IPS-11a (cell line): ENCODE measurements around the gene TFPI2.
A peak's percentile ranks its signal among the peaks of the same experiment; 100 is the strongest.

Experiments
- H3K4me3 ChIP-seq: one replicate; pipeline ENCODE4 v1.5.1; 2013; ENCODE audit warnings: low read depth, low read length, control low read depth

TFPI2 gene

DNA sequence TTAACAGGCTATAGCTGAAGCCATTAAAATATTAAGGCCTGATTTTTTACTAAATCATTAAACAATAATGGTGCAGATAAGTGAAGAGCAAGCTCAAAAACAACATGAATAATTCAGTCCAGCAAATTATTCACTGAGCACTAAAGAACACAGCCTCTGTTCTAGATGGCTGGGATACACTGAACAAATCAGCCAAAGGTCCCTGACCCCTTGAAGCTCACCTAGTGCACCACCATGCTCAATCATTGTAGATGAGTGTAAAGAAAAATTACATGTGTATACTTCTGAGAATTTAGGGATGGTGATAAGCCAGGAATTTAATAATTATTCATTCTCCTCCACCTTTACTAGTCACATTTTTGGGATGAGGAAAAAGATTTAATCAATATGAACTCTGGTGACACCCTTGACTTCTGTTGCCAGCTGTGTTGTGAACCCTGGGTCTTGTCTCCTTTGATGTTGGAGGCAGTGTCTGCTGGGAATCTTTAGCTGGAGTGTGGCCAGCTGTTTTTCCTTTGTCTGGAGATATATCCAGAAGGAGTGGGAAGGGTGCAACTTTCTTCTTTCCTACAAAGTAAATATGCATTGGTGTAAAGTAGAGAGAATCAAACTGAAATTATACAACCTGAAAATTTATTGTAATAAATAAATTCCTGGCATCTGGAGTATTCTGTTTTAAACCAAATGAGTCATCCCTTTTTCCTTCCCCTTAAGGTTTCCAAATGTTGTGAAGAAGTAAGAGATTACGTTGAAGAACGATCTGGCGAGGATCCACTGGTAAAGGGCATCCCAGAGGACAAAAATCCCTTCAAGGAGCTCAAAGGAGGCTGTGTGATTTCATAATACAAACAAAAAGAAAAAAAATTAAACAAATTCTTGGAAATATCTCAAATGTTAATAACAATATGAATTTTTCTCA lies 19.8 kb upstream of the TFPI2 start:
- H3K4me3 ChIP-seq: no peak overlapping the region

- H3K4me3 ChIP-seq: no peak within 1 kb of the TSS
Measured at GRCh38 chr7:93906267-93906666, 15.7 kb upstream of the TFPI2 start, which contains the start of gene GNGT1. TSS of gene GNGT1 (plus strand) at chr7:93906567. CDS start at chr7:93906747, 180 bp downstream.

DNA sequence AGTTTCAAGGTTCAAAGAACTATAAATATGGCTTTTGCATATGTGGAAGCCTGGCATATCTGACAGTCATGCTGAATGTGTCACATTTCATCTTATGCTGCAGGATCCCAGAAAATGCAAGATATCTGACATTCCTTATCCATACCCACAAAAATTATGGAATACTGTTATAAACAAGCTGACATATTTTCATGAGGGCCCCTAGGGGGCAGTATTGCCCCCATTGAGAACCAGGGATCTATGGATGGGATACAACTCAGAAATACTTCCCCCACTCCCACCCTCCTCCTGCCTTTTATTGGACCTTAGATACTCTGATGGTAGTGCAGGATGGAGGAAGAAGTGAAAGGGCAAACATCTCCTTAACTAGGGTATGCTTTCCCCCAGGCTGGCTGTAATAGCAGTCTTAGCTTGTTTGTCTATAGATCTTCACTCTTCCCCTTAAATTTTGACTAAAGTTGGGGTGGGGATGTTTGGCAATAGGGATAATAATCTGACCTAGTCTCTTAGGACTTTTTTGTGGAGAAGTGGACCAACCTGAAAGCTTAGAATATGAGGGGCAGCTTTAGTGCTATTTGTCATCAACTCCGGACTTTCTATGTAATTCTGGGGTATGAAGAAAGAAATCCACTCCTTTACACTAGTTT lies 12.3 kb upstream of the TFPI2 start:
- H3K4me3 ChIP-seq: no peak overlapping the region

DNA sequence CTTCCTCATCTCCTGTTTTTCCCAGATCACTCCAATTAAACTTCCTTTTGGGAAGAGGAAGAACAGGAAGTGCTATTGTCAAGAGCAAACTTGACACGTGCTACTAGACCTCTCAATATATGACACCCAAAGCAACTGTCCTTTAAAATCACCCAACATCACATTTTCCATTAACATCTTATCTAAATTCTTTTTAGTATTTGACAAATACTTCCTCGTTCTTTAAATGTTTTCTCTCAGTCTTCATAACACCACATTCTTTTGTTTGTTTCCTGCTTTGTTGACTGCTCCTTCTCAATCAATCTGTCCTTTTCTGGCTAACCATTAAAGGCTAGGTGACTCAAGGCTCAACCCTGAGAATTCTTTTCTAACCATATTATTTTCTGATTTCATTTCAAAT lies 7.1 kb upstream of the TFPI2 start:
- H3K4me3 ChIP-seq: no peak overlapping the region

- no peak overlapping the region for H3K4me3 ChIP-seq
Measured at GRCh38 chr7:93895859-93896600, 5.5 kb upstream of the TFPI2 start.

DNA sequence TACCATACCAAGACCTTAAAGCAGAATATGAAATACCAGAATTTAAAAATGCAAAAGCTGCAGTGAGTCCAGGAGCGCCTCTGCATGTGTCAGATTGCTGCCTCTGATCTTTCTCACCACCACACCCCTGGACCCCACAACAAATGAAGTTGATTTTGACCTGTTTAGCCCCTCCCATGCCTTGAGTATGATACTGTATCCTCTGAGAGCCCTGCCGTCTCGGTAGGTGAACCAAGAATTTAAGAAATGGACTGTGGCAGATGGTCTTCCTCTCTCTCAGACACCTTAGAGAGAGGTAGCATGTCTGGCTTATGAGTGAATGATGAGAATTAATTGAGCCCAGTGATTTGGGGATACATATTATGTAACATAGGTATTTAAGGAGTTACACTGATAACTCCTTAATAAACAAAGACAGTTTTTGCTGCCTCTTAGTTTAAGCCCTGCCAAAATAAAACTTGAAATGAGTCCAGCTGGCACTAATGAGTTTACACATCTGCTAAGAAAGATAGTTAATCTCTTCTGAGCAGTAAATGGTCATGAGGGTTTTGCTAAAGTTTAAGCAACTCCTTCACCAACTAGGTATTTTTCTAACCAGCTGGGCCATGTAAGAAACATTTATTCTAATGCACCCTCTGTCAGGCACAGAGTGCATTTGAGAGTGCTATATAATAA lies 4.5 kb upstream of the TFPI2 start:
- no peak overlapping the region for H3K4me3 ChIP-seq

GRCh38 chr7:93894426-93894825 lies 3.9 kb upstream of the TFPI2 start:
- H3K4me3 ChIP-seq: no peak overlapping the region

DNA sequence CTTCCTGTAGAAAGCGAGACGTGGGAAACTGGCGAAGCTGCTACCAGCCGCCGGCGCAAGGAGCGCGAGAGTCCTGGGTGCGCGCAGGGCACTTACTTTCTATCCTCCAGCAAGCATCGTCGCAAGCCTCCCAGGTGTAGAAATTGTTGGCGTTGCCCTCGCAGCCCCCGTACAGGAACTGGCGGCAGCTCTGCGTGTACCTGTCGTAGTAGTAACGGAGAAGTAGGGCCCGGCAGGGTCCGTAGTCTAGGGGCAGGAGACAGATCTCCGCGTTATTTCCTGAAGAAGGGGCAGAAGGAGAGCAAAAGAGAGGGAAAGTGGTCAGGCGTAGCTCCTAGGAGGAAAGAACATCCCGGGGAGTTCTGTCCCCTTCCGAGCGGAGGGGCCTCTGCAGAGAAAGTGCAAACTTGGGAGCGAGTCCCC lies 501 bp downstream of the TFPI2 start:
- peak overlapping the region; percentile 70 for H3K4me3 ChIP-seq

DNA sequence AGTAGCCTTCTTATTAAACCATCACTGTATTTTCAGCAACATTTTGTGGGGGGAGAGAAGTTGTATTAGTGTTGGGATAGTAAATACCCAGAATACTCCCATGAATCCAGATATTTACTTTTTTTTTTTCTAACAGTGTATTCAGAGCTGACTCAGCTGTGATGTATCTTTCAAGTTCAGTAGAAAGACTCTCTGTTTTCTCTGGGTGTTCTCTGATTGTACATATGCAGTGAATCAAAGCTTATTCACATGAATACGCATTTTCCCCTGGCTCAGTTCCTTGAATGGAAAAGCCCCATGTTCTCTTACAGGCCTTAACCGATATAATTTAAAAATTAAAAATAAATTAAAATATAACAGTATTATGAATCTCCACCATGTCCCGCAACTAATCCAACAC lies 1.3 kb downstream of the TFPI2 start:
- H3K4me3 ChIP-seq: no peak overlapping the region

DNA sequence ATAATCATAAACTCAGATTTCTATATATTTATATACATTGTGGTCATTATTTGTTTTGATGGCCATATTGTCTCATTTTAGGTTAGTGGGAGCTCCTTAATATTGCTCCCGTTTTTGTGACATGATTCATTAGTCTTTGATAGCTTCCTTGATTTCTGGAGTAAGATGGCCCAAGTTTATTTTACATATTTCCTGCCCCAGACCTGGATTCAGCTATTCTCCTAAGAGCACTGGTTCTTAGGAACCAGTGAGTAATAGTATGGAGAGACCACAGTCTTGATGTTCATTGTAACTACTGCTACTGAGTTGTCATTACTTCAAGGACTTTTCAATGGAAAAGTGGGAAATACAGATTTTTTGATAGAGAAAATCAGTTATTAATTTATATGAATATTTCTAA lies 6.0 kb downstream of the TFPI2 start:
- no peak overlapping the region for H3K4me3 ChIP-seq

GRCh38 chr7:93883917-93884345 lies 6.6 kb downstream of the TFPI2 start:
- no peak overlapping the region for H3K4me3 ChIP-seq

GRCh38 chr7:93883078-93883916 lies 7.3 kb downstream of the TFPI2 start:
- H3K4me3 ChIP-seq: no peak overlapping the region

- no peak overlapping the region for H3K4me3 ChIP-seq
Measured at GRCh38 chr7:93882468-93882867, 8.1 kb downstream of the TFPI2 start.

- H3K4me3 ChIP-seq: no peak overlapping the region
Measured at GRCh38 chr7:93879356-93879755, 11.2 kb downstream of the TFPI2 start.

GRCh38 chr7:93877742-93878141 lies 12.8 kb downstream of the TFPI2 start:
- no peak overlapping the region for H3K4me3 ChIP-seq

DNA sequence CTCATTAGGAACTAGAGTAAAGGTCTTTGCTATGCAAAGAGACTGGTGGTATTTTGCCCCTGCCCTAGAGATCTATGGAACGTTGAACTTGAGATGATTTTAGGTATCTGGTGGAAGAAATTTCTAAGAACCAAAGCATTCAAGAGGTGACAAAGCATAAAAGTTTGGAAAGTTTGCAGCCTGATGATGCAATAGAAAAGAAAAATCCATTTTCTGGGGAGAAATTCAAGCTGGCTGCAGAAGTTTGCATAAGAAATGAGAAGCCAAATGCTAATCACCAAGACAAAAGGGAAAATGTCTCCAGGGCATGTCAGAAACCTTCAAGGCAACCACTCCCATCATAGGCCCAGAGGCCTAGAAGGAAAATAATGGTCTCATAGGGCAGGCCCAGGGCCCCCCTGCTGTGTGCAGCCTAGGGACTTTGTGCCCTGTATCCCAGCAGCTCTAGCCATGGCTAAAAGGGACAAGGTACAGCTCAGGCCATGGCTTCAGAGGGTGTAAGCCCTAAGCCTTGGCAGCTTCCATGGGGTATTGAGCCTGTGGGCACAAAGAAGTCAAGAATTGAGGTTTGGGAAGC lies 16.5 kb downstream of the TFPI2 start:
- H3K4me3 ChIP-seq: no peak overlapping the region

- H3K4me3 ChIP-seq: no peak overlapping the region
Measured at GRCh38 chr7:93866886-93867285, 23.7 kb downstream of the TFPI2 start.

- H3K4me3 ChIP-seq: no peak overlapping the region
Measured at GRCh38 chr7:93862651-93863050, 27.9 kb downstream of the TFPI2 start.

DNA sequence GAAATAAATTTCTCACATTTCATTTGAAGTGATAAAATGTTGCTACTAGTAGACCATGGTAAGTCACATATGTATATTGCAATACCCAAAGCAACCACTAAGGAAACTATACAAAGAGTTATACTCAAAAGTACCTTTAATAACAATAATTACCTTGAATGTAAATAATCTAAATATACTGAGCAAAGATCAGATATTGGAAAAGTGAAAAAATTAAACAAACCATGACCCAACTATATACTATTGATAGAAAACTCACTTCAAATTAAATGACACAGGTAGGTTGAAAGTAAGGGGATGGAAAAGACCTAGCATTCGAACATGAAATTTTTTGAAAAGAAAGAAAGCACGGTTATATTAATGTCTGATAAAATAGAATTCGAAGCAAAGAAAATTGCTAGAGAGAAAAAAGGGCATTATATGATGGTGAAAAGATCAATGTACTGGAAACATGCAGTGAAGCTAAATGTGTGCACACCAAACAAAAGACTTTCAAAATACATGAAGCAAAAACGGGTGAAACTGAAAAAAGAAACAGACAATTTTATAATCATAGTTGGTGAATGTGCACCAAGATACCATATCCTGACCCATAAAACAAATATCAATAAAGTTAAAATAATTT lies 29.1 kb downstream of the TFPI2 start:
- no peak overlapping the region for H3K4me3 ChIP-seq
